ENCODE data around the gene ERAS. TPM values are rescaled to one million over a fixed set of nuclear protein-coding genes. Genes with fewer than 3 reads are reported as not detected.

The ERAS gene
- total and polyA plus RNA-seq, 2 of the 13 experiments (the other 11 are each of a cell fraction or from before 2014, with no cell fraction given) = 0.21 to 0.22 TPM

DNA sequence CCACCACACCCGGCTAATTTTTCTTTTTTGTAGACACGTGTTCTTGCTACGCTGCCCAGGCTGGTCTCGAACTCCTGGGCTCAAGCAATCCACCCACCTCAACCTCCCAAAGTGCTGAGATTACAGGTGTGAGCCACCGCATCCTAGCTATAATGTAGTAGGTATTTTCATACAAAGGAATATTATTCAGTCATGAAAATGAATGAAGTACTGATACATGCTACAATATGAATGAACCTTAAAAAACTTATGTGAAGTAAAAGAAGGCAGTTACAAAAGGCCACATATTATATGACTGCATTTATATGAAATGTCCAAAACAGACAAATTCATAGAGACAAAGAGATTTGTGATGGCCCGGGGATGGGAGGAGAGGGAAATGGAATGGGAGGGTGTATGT, 44.6 kb upstream of the ERAS start:
- no peak for ATAC-seq
- no peaks in the 10 kb centered on the region for H3K27me3 ChIP-seq (ENCODE audit: control insufficient read depth in 1 of 2, insufficient read depth in 2 of 2, low read length in 2 of 2)
- H2AFZ ChIP-seq (ENCODE audit: low read length) = no peak overlapping the region
- FAIRE-seq = no peak
- in situ Hi-C loops (cut with HindIII; ENCODE audit: extremely low pct_ligation_motif_present, low pct_unique_long_range_greater_than_20kb) (no loop called here), intact Hi-C loops (cut with micrococcal nuclease; ENCODE audit: unreplicated experiment) (no loop called here)
- CTCF ChIA-PET (ENCODE audit: low intra/inter-chr PET ratio, low total read pairs) = no interaction called here
- TF ChIP-seq, protein P1, sequence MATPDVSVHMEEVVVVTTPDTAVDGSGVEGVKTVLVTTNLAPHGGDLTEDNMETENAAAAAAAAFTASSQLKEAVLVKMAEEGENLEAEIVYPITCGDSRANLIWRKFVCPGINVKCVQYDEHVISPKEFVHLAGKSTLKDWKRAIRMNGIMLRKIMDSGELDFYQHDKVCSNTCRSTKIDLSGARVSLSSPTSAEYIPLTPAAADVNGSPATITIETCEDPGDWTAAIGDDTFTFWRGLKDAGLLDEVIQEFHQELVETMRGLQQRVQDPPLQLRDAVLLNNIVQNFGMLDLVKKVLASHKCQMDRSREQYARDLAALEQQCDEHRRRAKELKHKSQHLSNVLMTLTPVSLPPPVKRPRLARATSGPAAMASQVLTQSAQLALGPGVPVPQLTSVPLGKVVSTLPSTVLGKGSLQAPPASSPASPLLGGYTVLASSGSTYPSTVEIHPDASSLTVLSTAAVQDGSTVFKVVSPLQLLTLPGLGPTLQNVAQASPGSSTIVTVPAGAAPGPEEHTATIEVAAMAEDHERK (CRISPR knock-in tag; IDR thresholded peaks at IDR 0.05; ENCODE audit: low read depth) = no peak
- TF ChIP-seq TP53 (CRISPR knock-in tag; conservative IDR thresholded peaks at IDR 0.05) (no peak), MTF1 (CRISPR knock-in tag; IDR thresholded peaks at IDR 0.05) (no peak), GABPA (IDR thresholded peaks at IDR 0.05; ENCODE audit: low read depth, low read length) (no peak), GABPA (CRISPR knock-in tag; IDR thresholded peaks at IDR 0.05; ENCODE audit: low read depth) (no peak), MED13 (CRISPR knock-in tag; IDR thresholded peaks at IDR 0.05) (no peak), ZNF124 (CRISPR knock-in tag; IDR thresholded peaks at IDR 0.05) (no peak), ZNF282 (IDR thresholded peaks at IDR 0.05; ENCODE audit: partially characterized antibody) (no peak), ZNF781 (CRISPR knock-in tag; IDR thresholded peaks at IDR 0.05; ENCODE audit: borderline replicate concordance, not compliant biosample characterization) (no peak), KAT7 (CRISPR knock-in tag; IDR thresholded peaks at IDR 0.05; ENCODE audit: borderline replicate concordance) (no peak), HNRNPLL (IDR thresholded peaks at IDR 0.05; ENCODE audit: low read depth, low read length, poor library complexity, severe bottlenecking) (no peak), POLR2AphosphoS2 (IDR thresholded peaks at IDR 0.05; ENCODE audit: low read depth, low read length) (no peak), ZNF564 (CRISPR knock-in tag; IDR thresholded peaks at IDR 0.05) (no peak), ATAD3A (CRISPR knock-in tag; IDR thresholded peaks at IDR 0.05) (no peak), GLI4 (CRISPR knock-in tag; IDR thresholded peaks at IDR 0.05; ENCODE audit: borderline replicate concordance) (no peak), CEBPG (CRISPR knock-in tag; IDR thresholded peaks at IDR 0.05) (no peak), NAIF1 (CRISPR knock-in tag; IDR thresholded peaks at IDR 0.05; ENCODE audit: borderline replicate concordance) (no peak)
- TF ChIP-seq, protein P2, sequence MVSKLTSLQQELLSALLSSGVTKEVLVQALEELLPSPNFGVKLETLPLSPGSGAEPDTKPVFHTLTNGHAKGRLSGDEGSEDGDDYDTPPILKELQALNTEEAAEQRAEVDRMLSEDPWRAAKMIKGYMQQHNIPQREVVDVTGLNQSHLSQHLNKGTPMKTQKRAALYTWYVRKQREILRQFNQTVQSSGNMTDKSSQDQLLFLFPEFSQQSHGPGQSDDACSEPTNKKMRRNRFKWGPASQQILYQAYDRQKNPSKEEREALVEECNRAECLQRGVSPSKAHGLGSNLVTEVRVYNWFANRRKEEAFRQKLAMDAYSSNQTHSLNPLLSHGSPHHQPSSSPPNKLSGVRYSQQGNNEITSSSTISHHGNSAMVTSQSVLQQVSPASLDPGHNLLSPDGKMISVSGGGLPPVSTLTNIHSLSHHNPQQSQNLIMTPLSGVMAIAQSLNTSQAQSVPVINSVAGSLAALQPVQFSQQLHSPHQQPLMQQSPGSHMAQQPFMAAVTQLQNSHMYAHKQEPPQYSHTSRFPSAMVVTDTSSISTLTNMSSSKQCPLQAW (CRISPR knock-in tag; IDR thresholded peaks at IDR 0.05) = no peak
- TF ChIP-seq, protein P3, sequence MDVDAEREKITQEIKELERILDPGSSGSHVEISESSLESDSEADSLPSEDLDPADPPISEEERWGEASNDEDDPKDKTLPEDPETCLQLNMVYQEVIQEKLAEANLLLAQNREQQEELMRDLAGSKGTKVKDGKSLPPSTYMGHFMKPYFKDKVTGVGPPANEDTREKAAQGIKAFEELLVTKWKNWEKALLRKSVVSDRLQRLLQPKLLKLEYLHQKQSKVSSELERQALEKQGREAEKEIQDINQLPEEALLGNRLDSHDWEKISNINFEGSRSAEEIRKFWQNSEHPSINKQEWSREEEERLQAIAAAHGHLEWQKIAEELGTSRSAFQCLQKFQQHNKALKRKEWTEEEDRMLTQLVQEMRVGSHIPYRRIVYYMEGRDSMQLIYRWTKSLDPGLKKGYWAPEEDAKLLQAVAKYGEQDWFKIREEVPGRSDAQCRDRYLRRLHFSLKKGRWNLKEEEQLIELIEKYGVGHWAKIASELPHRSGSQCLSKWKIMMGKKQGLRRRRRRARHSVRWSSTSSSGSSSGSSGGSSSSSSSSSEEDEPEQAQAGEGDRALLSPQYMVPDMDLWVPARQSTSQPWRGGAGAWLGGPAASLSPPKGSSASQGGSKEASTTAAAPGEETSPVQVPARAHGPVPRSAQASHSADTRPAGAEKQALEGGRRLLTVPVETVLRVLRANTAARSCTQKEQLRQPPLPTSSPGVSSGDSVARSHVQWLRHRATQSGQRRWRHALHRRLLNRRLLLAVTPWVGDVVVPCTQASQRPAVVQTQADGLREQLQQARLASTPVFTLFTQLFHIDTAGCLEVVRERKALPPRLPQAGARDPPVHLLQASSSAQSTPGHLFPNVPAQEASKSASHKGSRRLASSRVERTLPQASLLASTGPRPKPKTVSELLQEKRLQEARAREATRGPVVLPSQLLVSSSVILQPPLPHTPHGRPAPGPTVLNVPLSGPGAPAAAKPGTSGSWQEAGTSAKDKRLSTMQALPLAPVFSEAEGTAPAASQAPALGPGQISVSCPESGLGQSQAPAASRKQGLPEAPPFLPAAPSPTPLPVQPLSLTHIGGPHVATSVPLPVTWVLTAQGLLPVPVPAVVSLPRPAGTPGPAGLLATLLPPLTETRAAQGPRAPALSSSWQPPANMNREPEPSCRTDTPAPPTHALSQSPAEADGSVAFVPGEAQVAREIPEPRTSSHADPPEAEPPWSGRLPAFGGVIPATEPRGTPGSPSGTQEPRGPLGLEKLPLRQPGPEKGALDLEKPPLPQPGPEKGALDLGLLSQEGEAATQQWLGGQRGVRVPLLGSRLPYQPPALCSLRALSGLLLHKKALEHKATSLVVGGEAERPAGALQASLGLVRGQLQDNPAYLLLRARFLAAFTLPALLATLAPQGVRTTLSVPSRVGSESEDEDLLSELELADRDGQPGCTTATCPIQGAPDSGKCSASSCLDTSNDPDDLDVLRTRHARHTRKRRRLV (CRISPR knock-in tag; IDR thresholded peaks at IDR 0.05) = no peak
- H3K79me2 ChIP-seq (ENCODE audit: insufficient read depth, low read length) = no peaks in the 10 kb centered on the region
- no TSS peak for BruUV-seq (replicated peaks)
- no peak overlapping the region for H3K4me2 ChIP-seq (ENCODE audit: low read depth, low read length)
- DNase-seq (ENCODE audit: low spot score) = no peak
- POLR2A ChIA-PET = no interaction called here
- WGBS (ENCODE audit: low lambda C conversion rate) = 72% methylated on average over 6 of the region's 6 CpGs
- no peak overlapping the region for H3K4me3 ChIP-seq (replicated peaks in 1 of 3; ENCODE audit: insufficient read depth in 1 of 3, low read depth in 2 of 3, low read length in 3 of 3)
- no peaks in the 10 kb centered on the region for H4K20me1 ChIP-seq (ENCODE audit: insufficient read depth, low read length)
- H3K4me1 ChIP-seq (ENCODE audit: insufficient read depth, low read length) = no peaks in the 10 kb centered on the region
- no peaks in the 10 kb centered on the region for H3K9me3 ChIP-seq (ENCODE audit: low read length)
- no peak overlapping the region for H3K9ac ChIP-seq (ENCODE audit: insufficient read depth, low read depth, low read length)
- no peak overlapping the region for H3K27ac ChIP-seq (ENCODE audit: extremely low read length, insufficient read depth, low read length)
- H3K36me3 ChIP-seq (replicated peaks in 1 of 2; ENCODE audit: control insufficient read depth in 1 of 2, insufficient read depth in 2 of 2, low read length in 2 of 2) = no peaks in the 10 kb centered on the region

All from HepG2 (cell line).